22Rv1 (cell line): ENCODE measurements around the gene SLC6A6.

Experiments
- H3K27ac ChIP-seq: fragments of 450-650 bp; 2 replicates; pipeline ENCODE4 v1.5.1; 2017
- ZFX ChIP-seq: fragments of 450-650 bp; IDR thresholded peaks from 2 replicates; pipeline ENCODE4 v1.6.1; 2017; ENCODE audit warnings: antibody characterized with exemption, borderline replicate concordance
- TF ChIP-seq, protein P1 (sequence below): fragments of 450-650 bp; IDR thresholded peaks from 2 replicates; pipeline ENCODE4 v1.5.1; 2017; ENCODE audit warnings: mild to moderate bottlenecking

The SLC6A6 gene

DNA sequence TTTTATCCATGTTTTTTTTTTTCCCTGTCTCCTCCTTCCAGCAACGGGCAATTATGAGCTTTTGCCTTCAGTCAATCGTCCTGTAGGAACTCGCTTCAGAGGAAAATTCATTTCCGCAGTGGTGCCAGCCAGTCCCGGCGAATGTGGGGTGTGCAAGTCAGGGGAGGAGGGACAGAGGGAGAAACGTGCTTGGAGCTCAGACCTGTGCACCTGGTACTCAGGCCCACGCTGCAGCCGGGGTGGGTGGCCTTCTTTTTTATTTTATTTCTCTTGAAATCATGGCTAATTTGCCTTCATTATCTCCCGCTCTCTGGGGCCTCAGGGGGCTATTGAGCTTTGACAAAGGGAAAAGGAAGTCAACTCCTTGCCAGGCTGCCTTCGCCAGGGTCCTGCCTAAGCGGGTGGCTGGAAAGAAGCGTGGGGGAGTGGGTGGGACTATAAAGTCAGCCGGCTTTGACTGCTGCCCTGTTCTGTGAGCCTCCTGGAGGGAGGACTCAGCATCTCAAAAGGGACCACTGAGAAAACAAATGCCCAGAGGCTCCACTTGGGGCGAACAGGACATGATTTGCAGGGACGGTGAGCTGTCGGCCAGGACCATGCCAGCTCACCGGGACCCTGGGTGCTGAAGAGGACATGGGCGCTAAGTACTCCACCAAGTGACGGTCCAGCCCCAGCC is 132.2 kb downstream of the SLC6A6 start:
- no peak overlapping the region for H3K27ac ChIP-seq
- TF ChIP-seq, protein P1, sequence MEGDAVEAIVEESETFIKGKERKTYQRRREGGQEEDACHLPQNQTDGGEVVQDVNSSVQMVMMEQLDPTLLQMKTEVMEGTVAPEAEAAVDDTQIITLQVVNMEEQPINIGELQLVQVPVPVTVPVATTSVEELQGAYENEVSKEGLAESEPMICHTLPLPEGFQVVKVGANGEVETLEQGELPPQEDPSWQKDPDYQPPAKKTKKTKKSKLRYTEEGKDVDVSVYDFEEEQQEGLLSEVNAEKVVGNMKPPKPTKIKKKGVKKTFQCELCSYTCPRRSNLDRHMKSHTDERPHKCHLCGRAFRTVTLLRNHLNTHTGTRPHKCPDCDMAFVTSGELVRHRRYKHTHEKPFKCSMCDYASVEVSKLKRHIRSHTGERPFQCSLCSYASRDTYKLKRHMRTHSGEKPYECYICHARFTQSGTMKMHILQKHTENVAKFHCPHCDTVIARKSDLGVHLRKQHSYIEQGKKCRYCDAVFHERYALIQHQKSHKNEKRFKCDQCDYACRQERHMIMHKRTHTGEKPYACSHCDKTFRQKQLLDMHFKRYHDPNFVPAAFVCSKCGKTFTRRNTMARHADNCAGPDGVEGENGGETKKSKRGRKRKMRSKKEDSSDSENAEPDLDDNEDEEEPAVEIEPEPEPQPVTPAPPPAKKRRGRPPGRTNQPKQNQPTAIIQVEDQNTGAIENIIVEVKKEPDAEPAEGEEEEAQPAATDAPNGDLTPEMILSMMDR = no peak
- no peak for TF ChIP-seq ZFX

DNA sequence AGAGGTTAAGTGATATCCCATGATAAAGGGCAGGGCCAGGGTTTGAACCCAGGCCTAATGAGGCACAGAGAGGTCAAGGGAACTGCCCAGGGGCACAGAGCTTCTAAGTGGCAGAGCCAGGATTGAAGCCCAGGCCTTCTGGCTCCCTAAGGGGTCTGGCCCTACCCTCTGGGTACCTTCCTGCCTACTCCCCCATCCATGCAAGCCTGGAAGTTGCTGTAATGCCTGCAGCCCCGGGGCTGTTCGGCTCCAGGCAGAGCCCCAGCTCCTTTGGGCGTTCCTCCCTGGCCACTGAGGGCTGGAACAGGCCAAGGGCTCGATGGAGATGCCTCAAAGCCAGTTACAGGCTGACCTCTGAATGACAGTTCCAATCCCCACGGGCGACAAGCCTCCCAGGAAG is 133.2 kb downstream of the SLC6A6 start:
- TF ChIP-seq, protein P1 = no peak
- no peak for TF ChIP-seq ZFX
- no peak overlapping the region for H3K27ac ChIP-seq

DNA sequence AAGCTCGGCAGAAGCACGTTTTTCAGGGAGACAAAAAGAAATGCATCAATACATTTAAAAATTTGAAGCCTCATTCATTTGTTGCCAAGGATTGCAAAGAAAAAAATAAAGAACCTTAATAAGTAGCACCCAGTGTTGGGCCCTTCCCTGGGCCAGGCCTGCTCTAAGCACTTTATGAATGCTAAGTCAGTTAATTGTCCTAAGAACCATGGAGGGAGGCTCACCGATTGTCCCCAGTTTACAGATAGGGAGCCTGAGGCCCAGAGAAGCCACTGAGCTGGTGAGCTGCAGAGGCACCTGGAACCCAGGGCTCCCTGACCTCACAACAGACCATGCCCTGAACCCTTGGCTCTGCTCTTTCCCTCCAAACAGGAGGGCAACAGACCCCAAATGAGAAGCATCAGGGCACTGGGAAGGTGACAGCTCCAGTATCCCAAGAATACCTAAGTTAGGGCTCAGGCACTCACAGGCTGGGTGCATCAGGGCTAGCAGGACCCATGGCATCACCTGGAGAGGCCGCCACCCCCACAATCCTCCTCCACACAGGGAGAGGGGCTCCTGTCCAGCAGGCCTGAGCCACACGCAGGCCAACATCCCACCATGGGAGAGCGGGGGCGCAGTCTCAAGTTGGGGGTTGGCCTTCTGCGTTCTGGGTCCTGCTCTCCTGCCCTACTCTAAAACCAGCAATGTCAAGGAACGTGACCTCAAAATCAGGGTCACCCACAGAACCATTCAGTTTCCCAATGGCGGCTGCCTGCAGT is 133.8 kb downstream of the SLC6A6 start:
- TF ChIP-seq, protein P1 = no peak
- no peak for TF ChIP-seq ZFX
- no peak overlapping the region for H3K27ac ChIP-seq

DNA sequence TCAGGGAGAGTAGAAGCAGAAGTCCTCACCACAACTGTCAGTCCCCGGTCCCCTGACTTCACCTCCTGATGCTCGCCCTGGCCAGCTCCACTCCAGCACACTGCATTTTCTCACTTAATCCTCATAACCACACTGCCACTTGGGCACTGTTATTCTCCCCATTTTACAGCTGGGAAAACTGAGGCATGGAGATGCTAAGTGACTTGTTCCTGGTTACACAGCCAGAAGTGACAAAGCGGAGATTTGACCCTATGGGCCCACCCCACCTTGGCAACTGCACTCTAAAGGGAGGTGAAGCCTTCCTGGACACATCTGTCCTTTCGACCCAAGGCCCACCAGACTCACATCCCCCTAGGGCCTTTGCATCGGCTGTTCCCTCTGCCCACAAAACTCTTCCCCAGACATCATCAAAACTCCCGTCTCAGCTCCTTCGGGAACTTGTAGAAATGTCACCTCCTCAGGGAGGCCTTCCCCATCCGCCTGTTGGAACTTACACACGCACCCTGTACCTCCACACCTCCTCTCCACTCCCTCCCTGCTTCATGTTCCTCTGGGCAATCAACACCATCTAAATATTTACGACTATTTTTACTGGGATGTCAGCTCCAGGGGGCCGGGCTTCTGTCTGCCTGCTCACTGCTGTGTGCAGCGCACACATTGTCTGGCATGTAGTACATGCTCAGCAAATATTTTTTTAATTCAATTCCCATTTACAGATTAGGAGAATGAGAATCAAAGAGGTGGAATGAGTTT is 134.6 kb downstream of the SLC6A6 start:
- H3K27ac ChIP-seq = no peak overlapping the region
- TF ChIP-seq ZFX = no peak
- TF ChIP-seq, protein P1 = no peak

DNA sequence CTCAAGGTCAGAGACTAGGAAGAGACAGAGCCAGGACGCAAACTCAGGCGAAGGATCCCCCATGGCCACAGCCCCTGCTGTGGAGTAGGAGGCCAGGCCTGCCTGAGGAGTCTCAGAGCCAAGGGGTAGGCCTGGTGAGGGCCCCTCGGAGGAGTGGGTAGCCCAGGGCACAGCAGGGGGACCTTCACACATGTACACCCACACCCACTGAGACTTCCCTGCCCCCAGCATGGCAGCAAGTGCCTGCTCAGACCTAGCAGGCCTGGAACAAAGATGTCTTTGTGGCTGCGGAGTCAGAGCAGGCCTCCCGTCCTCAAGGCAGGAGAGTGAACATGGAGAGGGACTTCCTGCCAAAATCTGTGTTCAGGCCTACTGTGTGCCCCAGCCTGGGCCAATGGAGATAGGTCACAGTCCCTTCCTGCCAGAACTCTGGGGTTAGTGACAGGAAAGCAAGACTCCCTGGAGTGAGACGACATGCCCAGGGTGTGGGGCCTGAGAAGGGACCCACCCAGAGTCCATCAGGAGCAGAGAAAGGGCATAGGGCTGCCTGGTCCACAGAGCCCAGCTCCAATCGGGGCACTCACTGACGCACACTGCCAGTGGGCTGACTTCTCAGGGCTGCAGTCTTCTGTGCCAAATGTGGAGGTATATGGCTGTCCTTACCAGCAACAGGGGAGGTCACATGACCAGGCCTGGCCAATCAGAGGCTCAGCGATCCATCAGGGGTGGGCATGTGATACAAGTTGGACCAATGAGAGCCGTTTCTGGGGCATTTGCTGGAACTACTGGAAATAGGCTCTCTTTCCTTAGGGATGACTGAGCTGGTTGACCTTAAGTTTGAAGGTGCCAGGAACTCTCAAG is 135.4 kb downstream of the SLC6A6 start:
- no peak overlapping the region for H3K27ac ChIP-seq
- TF ChIP-seq, protein P1 = no peak
- no peak for TF ChIP-seq ZFX

DNA sequence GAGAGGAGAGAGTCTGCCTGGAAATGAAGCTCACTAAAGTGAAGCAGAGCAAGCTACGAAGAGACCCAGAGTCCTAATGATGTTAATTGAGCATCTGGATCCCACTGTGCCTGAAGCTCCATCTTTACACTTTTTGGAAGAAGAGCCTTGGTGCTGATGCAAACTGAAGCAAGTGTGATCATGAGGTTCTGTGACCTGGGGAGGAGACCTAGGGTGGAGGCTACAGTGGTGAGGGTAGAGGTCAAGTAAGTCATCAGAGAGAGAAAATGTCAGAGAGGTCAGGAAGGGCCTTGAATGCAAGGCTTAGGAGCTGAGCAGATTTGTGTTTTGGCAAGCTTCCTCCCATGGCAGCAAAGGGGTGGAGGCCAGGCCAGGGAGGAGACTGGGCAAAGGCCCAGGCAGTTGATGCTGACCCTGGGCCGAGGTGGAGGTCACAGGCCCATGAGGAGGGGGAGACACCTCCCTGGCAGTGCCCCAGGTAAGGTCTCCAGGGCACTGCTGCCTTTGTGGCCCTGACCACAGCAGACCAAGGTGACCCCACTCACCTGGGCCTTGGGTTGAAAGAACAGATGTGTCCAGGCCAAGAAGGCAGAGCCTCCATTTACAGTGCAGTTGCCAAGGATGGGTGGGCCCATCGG is 136.2 kb downstream of the SLC6A6 start:
- no peak overlapping the region for H3K27ac ChIP-seq
- TF ChIP-seq ZFX = no peak
- TF ChIP-seq, protein P1 = no peak
